ENCODE measurements around the gene CXCL12.

- TF ChIP-seq CTCF (IDR thresholded peaks at IDR 0.05): no peak
- TF ChIP-seq POLR2A (IDR thresholded peaks at IDR 0.05): no peak
Measured at GRCh38 chr10:44337081-44337480, 47.8 kb downstream of the CXCL12 start.

Measured in esophagus squamous epithelium (tissue), 4 donors.